GM12874 (cell line): ENCODE data around the gene TOP3B.

Source experiments
- CTCF ChIP-seq: IDR thresholded peaks from 2 replicates; pipeline ENCODE4 v1.5.1; 2011; ENCODE audit warnings: low read depth, mild to moderate bottlenecking, control low read depth, low read length, moderate library complexity; ENCODE audit not compliant: insufficient read depth

Gene TOP3B

DNA sequence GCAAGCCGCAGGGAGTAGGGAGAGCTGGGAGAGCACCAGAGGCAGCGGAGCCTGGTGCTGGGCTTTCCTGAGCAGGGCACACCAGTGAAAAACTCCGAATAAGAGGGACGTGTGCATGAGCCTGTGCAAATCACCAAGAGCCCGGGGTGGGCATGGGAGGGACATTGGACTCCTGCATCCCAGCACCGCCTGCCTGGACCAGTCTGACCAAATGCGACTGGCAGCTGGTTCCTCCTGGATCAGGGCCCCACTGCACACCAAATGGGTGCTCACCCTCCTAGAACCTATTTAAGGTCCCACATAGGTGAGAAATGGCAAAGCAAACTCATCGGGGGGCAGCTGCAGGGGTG lies 33.0 kb downstream of the TOP3B start:
- TF ChIP-seq CTCF: no peak

GRCh38 chr22:21948824-21949568 lies 33.6 kb downstream of the TOP3B start:
- TF ChIP-seq CTCF: no peak

- TF ChIP-seq CTCF: no peak
Measured at GRCh38 chr22:21948390-21948789, 34.2 kb downstream of the TOP3B start.

GRCh38 chr22:21947040-21948014 lies 35.3 kb downstream of the TOP3B start:
- no peak for TF ChIP-seq CTCF

GRCh38 chr22:21946262-21946925 lies 36.2 kb downstream of the TOP3B start:
- TF ChIP-seq CTCF: no peak

DNA sequence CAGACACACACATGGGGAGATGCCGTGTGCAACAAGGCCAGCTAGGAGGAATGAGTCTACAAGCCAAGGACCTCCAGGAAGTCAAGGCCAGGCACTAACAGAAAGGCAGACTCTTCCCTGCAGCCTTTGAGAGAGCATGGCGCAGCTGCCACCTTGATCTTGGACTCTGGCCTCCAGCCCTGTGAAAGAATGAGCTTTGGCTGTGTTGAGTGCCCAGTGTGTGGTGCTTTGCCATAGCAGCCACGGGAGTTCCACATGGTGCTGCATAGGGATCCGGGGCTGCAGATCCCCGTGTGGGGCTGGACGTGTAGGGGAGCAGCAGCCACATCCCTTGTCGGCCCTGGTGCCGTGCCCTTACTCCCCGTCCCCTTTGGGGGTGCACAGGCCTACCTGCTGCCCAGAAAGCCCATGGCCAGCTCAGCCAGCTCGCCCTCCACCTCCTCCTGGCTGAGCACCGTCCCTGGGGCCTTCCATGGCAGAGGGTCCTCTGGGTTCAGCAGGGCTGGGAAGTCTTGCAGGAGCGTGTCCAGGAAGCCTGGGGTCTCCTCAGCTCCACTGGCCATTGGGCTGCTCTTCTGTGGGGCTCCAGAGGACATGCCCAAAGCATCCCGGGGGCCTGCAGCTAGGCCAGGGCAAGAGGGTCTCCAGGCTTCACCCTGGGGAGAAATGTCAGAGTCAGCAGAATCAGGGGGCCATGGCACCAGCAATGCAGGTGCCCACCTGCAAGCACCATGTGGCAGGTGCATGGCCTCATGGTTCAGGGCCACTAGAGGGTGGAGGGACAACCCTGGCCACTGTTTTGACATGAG lies 36.9 kb downstream of the TOP3B start:
- no peak for TF ChIP-seq CTCF
